Upper lobe of right lung (tissue), 1 donor: ENCODE data around the gene PDE4B. TPM values are rescaled to one million over a fixed set of nuclear protein-coding genes. Genes with fewer than 3 reads are reported as not detected.
"Not testable (repeated sequence)": the region's sequence is repeated elsewhere in the genome, so short reads cannot be mapped to it uniquely, and the experiment has no call there.

Experiments used
- ATAC-seq: fragments of 200-7000 bp; cut with Tn5 transposase; one replicate; pipeline ENCODE4 v1.9.1; 2020; ENCODE audit warnings: mild to moderate bottlenecking, moderate library complexity
- DNase-seq: peaks from one replicate; pipeline ENCODE4 v3.0.0-alpha.2; 2020
- H3K27ac ChIP-seq: fragments of 200-600 bp; one replicate; pipeline ENCODE4 v1.8.0; 2022
- H3K27me3 ChIP-seq: fragments of 200-600 bp; one replicate; pipeline ENCODE4 v1.8.0; 2022; ENCODE audit warnings: mild to moderate bottlenecking
- H3K36me3 ChIP-seq: fragments of 200-600 bp; one replicate; pipeline ENCODE4 v1.8.0; 2022
- H3K4me1 ChIP-seq: fragments of 200-600 bp; one replicate; pipeline ENCODE4 v1.8.0; 2022
- H3K4me3 ChIP-seq: fragments of 200-600 bp; one replicate; pipeline ENCODE4 v1.8.0; 2022; ENCODE audit warnings: mild to moderate bottlenecking
- H3K9me3 ChIP-seq: fragments of 200-600 bp; one replicate; pipeline ENCODE4 v1.8.0; 2022
- intact Hi-C: fragments of 100-400 bp; cut with DNase I; formaldehyde crosslinking; loops from one replicate; pipeline ENCODE4 v1.11.0; 2022
- total RNA-seq: library from RNA; stranded (reverse); fragmentation: NEBNext Ultra II Directional; extraction: Animal tissue kit (Norgen Biotek cat#: 25700); gene quantifications from one replicate; pipeline ENCODE4 v1.2.1, GENCODE V29; 2021
- TF ChIP-seq, protein P1 (sequence below): fragments of 200-600 bp; IDR thresholded peaks from one replicate; pipeline ENCODE4 v1.8.0; 2022; ENCODE audit warnings: antibody characterized with exemption
- donor health status: DM: no; HTN: yes; CAD: no; lungs with severe emphysema.

The PDE4B gene
- total RNA-seq, 1 donor from 2014 or later = 14.3 TPM

DNA sequence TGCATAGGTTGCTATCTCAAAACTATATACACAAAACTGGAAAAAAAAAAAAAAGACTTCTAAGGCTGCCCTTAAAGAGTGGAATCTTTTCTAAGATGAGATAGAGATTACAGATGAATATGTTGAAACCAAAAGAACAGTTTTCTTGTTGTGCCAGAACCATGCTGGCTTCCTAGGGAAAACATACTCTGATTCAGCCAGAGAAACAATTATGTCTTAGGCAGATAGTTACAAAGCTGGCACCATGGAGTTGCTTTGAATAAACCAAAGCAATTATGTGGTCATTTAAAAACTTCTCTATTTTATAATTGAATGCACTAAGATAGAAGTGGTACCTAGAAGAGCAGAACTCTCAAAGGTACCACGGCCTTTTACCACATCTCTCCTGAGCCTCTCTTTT is 341.3 kb downstream of the PDE4B start:
- intact Hi-C loops = no loop called here
- TF ChIP-seq, protein P1, sequence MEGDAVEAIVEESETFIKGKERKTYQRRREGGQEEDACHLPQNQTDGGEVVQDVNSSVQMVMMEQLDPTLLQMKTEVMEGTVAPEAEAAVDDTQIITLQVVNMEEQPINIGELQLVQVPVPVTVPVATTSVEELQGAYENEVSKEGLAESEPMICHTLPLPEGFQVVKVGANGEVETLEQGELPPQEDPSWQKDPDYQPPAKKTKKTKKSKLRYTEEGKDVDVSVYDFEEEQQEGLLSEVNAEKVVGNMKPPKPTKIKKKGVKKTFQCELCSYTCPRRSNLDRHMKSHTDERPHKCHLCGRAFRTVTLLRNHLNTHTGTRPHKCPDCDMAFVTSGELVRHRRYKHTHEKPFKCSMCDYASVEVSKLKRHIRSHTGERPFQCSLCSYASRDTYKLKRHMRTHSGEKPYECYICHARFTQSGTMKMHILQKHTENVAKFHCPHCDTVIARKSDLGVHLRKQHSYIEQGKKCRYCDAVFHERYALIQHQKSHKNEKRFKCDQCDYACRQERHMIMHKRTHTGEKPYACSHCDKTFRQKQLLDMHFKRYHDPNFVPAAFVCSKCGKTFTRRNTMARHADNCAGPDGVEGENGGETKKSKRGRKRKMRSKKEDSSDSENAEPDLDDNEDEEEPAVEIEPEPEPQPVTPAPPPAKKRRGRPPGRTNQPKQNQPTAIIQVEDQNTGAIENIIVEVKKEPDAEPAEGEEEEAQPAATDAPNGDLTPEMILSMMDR = no peak
- DNase-seq = no peak

DNA sequence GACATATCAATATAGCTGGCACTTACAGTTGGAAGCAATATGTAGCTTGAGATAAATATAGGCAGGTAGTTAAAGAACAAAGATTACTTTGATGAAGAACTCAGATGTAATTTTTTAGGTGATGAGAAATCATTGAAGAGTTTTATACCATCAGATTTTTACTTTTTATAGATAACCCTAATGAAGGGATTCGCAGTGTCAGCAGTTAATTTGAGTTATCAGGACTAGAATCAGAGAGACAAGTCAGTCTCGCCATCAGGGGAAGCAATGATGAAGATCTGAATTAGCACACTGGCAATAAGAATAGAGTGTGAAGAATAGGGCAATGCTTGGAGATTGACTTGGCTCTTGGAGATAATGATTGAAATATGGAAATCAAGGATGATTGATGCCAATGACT is 342.5 kb downstream of the PDE4B start:
- ATAC-seq = no peak
- Histone ChIP-seq H3K9me3 (no peaks in the 10 kb centered on the region), H3K27ac (no peak overlapping the region), H3K27me3 (no peaks in the 10 kb centered on the region), H3K36me3 (no peaks in the 10 kb centered on the region), H3K4me3 (no peak overlapping the region), H3K4me1 (no peaks in the 10 kb centered on the region)
- TF ChIP-seq, protein P1 = no peak
- intact Hi-C loops = no loop called here
- DNase-seq = no peak

More for the DNA sequence above, 341.3 kb downstream of the PDE4B start:
- ATAC-seq = no peak
- Histone ChIP-seq H3K4me3 (no peak overlapping the region), H3K27me3 (no peaks in the 10 kb centered on the region), H3K27ac (no peak overlapping the region), H3K36me3 (no peaks in the 10 kb centered on the region), H3K9me3 (no peaks in the 10 kb centered on the region), H3K4me1 (no peaks in the 10 kb centered on the region)

DNA sequence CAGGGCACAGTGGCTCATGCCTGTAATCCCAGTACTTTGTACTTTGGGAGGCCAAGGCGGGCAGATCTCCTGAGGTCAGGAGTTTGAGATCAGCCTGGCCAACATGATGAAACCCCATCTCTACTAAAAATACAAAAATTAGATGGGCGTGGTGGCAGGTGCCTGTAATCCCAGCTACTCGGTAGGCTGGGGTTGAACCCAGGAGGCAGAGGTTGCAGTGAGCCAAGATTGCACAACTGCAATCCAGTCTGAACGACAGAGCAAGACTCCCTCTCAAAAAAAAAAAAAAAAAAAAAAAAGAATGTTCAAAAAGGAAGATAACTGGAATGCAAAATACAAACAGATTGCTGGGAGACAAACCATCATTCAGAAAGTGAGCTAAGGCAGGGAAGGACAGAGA is 343.7 kb downstream of the PDE4B start:
- DNase-seq, H3K4me3 ChIP-seq, H3K27ac ChIP-seq, intact Hi-C loops, H3K9me3 ChIP-seq, H3K4me1 ChIP-seq, ATAC-seq, H3K27me3 ChIP-seq, H3K36me3 ChIP-seq: not testable (repeated sequence)

DNA sequence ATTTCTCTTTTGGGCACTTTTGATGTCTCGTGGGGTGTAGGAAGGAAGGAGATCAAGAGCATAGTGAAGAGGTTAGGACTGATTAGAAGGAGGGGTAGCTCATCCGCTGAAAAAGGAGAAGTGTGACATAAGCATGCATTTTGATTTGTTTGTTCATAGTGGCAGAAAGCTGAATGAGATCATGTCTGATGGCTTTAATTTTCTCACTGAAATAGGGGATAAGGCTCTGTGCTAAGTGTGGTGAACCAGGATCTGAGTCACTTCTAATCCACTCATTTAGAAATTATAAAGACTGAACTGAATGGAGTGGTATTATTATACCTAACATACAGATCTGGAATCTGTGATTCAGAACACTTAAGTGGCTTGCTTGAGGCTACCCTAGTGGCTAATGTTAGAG is 344.5 kb downstream of the PDE4B start:
- peak; percentile 37 for ATAC-seq

DNA sequence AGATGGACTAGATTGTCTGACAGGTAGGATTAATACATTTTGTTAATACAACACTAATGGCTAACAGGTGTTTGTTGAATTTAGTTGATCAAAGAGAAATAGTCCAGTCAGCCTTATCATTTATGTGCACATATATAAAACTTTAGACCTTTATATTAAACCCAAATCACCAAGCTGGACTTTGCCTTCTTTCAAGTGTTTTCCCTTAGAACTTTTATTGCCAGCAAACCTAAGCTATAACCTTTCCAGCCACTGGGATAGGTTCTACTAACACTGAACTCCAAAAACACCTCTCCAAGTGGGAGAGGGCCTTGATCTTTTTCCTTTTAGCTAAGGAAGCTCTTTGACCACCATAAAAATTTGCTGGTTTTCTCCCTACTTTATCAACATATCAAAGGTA is 345.9 kb downstream of the PDE4B start:
- no peak overlapping the region for H3K4me3 ChIP-seq
- DNase-seq (no peak), ATAC-seq (no peak)
- H3K36me3 ChIP-seq = no peaks in the 10 kb centered on the region
- no peaks in the 10 kb centered on the region for H3K9me3 ChIP-seq
- H3K27me3 ChIP-seq = no peaks in the 10 kb centered on the region
- intact Hi-C loops = no loop called here
- TF ChIP-seq, protein P1 = no peak
- H3K4me1 ChIP-seq = no peaks in the 10 kb centered on the region
- H3K27ac ChIP-seq = no peak overlapping the region

More for the DNA sequence above, 344.5 kb downstream of the PDE4B start:
- TF ChIP-seq, protein P1 = no peak
- Histone ChIP-seq H3K27me3 (no peaks in the 10 kb centered on the region), H3K4me3 (no peak overlapping the region), H3K27ac (no peak overlapping the region), H3K4me1 (no peaks in the 10 kb centered on the region), H3K9me3 (no peaks in the 10 kb centered on the region), H3K36me3 (no peaks in the 10 kb centered on the region)
- no peak for DNase-seq
- intact Hi-C loops = no loop called here

DNA sequence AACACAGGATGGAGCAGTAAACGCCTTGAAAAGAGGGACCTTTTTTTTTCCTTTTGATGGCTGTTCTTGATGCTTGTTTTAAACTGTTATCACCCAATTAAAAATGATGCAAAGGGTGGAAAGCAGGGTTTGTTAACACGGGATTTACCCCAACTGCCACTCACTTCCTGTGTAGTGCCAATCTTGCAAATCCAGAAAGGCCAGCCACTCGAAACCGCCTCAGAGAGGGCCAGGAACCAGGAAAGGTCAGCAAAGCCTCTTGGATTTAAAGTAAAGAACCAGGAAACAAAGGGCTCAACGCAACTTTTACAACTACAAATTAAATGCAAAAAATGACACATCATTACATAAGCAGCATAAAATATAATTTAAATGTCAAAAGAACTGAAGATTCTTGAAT is 347.4 kb downstream of the PDE4B start:
- DNase-seq = peak; percentile 71

More for the DNA sequence above, 347.4 kb downstream of the PDE4B start:
- no peaks in the 10 kb centered on the region for H3K4me1 ChIP-seq
- H3K36me3 ChIP-seq = no peaks in the 10 kb centered on the region
- intact Hi-C loops = no loop called here
- ATAC-seq = peak; percentile 69
- H3K27me3 ChIP-seq = no peaks in the 10 kb centered on the region
- no peak overlapping the region for H3K27ac ChIP-seq
- TF ChIP-seq, protein P1 = no peak
- H3K4me3 ChIP-seq = no peak overlapping the region
- no peaks in the 10 kb centered on the region for H3K9me3 ChIP-seq
